ENCODE results near the gene STX4. TPM values are rescaled to one million over a fixed set of nuclear protein-coding genes. Genes with fewer than 3 reads are reported as not detected.

STX4 gene
- total RNA-seq, 1 experiment from 2014 or later, result 66.7 TPM

- no peaks in the 10 kb centered on the region for H3K36me3 Mint-ChIP-seq (ENCODE audit: insufficient read depth, unreplicated experiment)
- no peaks in the 10 kb centered on the region for H3K9me3 Mint-ChIP-seq (ENCODE audit: unreplicated experiment)
- ChIA-PET CTCF (no interaction called here), POLR2A (no interaction called here)
- no peak overlapping the region for H3K4me3 Mint-ChIP-seq (ENCODE audit: unreplicated experiment)
- BruUV-seq (replicated peaks), result no TSS peak
- no peaks in the 10 kb centered on the region for H3K4me1 Mint-ChIP-seq (ENCODE audit: insufficient read depth, unreplicated experiment)
- intact Hi-C loops (cut with micrococcal nuclease), result no loop called here
- DNase-seq (ENCODE audit: unreplicated experiment), result no peak
- no peak overlapping the region for H3K27ac Mint-ChIP-seq (ENCODE audit: low read depth, unreplicated experiment)
- TF ChIP-seq CTCF (IDR thresholded peaks at IDR 0.05; ENCODE audit: unreplicated experiment), result no peak
- H3K27me3 Mint-ChIP-seq (ENCODE audit: insufficient read depth, unreplicated experiment), result peaks cover 25% of the 10 kb centered on the region
Observed at GRCh38 chr16:31006589-31006988, 26.8 kb upstream of the STX4 start.

GRCh38 chr16:31007684-31008083, 25.7 kb upstream of the STX4 start:
- Mint-ChIP-seq H3K27ac (ENCODE audit: low read depth, unreplicated experiment) (no peak overlapping the region), H3K9me3 (ENCODE audit: unreplicated experiment) (no peaks in the 10 kb centered on the region), H3K4me1 (ENCODE audit: insufficient read depth, unreplicated experiment) (no peaks in the 10 kb centered on the region), H3K27me3 (ENCODE audit: insufficient read depth, unreplicated experiment) (peaks cover 36% of the 10 kb centered on the region), H3K36me3 (ENCODE audit: insufficient read depth, unreplicated experiment) (no peaks in the 10 kb centered on the region), H3K4me3 (ENCODE audit: unreplicated experiment) (no peak overlapping the region)
- intact Hi-C loops (cut with micrococcal nuclease), result no loop called here
- no TSS peak for BruUV-seq (replicated peaks)
- no peak for DNase-seq (ENCODE audit: unreplicated experiment)
- TF ChIP-seq CTCF (IDR thresholded peaks at IDR 0.05; ENCODE audit: unreplicated experiment), result no peak
- ChIA-PET CTCF (no interaction called here), POLR2A (interaction anchor here (0.7 kb wide), 1 partner anchor 13 kb away, joined by 3 read pairs; no protein-coding TSS in a partner anchor)

- CTCF ChIA-PET, result no interaction called here
- no peak for DNase-seq (ENCODE audit: unreplicated experiment)
- Mint-ChIP-seq H3K36me3 (ENCODE audit: insufficient read depth, unreplicated experiment) (no peaks in the 10 kb centered on the region), H3K9me3 (ENCODE audit: unreplicated experiment) (no peaks in the 10 kb centered on the region), H3K4me3 (ENCODE audit: unreplicated experiment) (no peak overlapping the region), H3K27me3 (ENCODE audit: insufficient read depth, unreplicated experiment) (peaks cover 40% of the 10 kb centered on the region), H3K4me1 (ENCODE audit: insufficient read depth, unreplicated experiment) (no peaks in the 10 kb centered on the region), H3K27ac (ENCODE audit: low read depth, unreplicated experiment) (peak overlapping the region; percentile 63)
- BruUV-seq (replicated peaks), result no TSS peak
- TF ChIP-seq CTCF (IDR thresholded peaks at IDR 0.05; ENCODE audit: unreplicated experiment), result no peak
- POLR2A ChIA-PET, result no interaction called here
- intact Hi-C loops (cut with micrococcal nuclease), result no loop called here
Observed at GRCh38 chr16:31008149-31008548, 25.2 kb upstream of the STX4 start.

- Mint-ChIP-seq H3K4me1 (ENCODE audit: insufficient read depth, unreplicated experiment) (no peaks in the 10 kb centered on the region), H3K9me3 (ENCODE audit: unreplicated experiment) (no peaks in the 10 kb centered on the region), H3K27ac (ENCODE audit: low read depth, unreplicated experiment) (peak overlapping the region; percentile 63), H3K4me3 (ENCODE audit: unreplicated experiment) (no peak overlapping the region), H3K36me3 (ENCODE audit: insufficient read depth, unreplicated experiment) (no peaks in the 10 kb centered on the region), H3K27me3 (ENCODE audit: insufficient read depth, unreplicated experiment) (peaks cover 40% of the 10 kb centered on the region)
- no TSS peak for BruUV-seq (replicated peaks)
- no peak for DNase-seq (ENCODE audit: unreplicated experiment)
- intact Hi-C loops (cut with micrococcal nuclease), result no loop called here
- TF ChIP-seq CTCF (IDR thresholded peaks at IDR 0.05; ENCODE audit: unreplicated experiment), result no peak
- POLR2A ChIA-PET, result no interaction called here
- CTCF ChIA-PET, result no interaction called here
Observed at GRCh38 chr16:31008551-31008950, 24.8 kb upstream of the STX4 start.
